HG02642 (cell line): Measurements from ENCODE around the gene ENOX1.
"Not testable (repeated sequence)": the region's sequence is repeated elsewhere in the genome, so short reads cannot be mapped to it uniquely, and the experiment has no call there.

Experiments used
- ATAC-seq: cut with Tn5 transposase; IDR thresholded peaks from one replicate; pipeline ENCODE4 v1.9.1; 2021; ENCODE audit warnings: mild to moderate bottlenecking; ENCODE audit not compliant: unreplicated experiment, poor library complexity

The ENOX1 gene

GRCh38 chr13:43464578-43465264, 322.1 kb downstream of the ENOX1 start:
- ATAC-seq: no peak

GRCh38 chr13:43448605-43449336, 338.0 kb downstream of the ENOX1 start:
- ATAC-seq: no peak

DNA sequence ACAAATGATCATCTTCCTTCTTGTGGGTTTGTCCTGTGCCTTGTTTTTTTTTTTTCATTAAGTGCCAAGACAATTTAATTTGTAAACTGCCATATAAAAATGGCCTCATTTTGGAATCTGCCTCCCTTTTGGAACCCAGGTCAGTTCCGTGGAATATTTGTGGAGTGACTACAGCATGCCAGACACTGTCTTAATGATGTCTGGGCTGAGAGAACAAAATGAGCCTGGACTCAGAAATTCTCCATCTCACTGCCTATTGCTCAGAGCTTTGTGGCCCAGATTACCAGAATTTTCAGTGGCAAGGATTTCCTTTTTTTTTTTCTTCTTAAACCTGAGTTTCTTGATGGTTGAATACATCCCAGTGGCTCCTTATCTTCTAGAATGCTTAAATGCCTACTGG, 340.6 kb downstream of the ENOX1 start:
- ATAC-seq: no peak

DNA sequence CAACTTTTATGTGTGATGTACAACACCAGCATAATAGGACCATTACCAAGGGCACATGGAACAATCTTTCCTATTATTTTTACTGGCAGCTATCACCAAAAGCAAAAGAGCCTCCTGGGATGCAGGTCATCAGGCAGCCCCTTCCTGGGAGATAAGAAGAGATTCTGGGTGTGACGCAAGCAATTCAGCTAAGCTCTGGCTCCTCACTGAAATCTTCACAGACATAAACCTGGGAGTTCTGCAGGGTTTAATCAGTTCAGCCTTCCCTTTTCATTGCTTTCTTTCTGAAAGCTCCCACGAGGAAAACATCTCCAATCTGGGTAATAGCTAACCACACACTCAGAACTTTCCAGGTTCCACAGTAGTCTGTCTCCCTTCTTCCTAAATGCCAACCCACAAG, 341.1 kb downstream of the ENOX1 start:
- ATAC-seq: no peak

DNA sequence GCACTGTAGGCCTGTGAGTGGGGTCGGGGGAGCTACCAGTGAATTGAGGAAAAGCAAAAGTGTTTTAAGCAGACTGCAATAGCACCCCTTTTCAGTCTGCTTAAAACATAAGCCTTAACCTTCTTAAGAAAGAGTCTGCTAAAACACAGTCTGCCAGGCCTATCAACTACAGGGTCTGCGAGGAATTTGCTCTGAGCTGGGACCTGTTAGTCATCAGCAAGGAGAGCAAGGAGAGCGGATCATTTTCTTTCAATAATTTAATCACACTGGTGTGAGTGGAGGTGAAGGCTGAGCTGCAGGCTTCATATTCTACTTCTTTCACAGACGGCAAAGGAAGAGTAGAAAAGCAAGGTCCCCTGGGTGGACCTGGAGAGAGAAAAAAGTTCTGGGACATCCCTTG, 342.7 kb downstream of the ENOX1 start:
- no peak for ATAC-seq

- ATAC-seq: no peak
Measured at GRCh38 chr13:43441899-43442499, 344.8 kb downstream of the ENOX1 start.

DNA sequence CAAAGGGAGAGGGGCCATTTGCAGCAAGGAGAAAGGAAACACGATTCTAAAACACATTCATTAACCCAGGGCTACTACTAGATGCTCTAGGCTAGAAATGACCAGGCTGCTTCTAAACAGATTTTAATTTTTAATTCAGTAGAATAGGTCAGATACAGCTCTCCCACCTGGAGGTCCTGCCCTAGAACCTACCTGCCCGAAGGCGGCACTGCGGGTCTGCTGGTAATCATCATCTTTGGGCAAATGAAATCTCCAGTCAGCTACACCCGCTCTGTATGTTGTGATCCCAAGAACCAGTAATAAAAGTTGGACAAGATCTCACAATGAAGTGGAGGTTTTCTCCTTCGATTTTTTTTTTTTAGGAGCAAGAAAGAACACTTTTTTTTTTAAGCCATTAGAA, 345.3 kb downstream of the ENOX1 start:
- ATAC-seq: no peak

DNA sequence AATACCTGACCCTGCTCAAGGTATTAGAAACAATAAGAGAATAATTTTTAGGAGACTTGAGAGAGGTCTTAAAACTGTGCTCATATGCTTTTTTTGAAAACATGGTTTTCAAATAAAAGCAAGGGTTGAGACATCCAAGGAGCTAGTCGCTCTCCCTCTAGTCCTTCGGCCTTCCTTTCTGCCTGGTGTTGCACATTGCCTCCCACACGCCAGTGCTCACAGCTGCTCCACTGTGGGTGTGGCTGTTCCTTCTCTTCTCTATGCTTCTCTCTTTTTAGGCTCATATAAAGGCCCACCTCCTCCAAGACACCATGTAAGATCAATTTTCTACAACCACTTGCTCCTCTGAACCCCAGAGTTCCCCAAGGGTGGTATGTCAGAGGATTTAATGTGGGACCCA, 352.6 kb downstream of the ENOX1 start:
- ATAC-seq: no peak

DNA sequence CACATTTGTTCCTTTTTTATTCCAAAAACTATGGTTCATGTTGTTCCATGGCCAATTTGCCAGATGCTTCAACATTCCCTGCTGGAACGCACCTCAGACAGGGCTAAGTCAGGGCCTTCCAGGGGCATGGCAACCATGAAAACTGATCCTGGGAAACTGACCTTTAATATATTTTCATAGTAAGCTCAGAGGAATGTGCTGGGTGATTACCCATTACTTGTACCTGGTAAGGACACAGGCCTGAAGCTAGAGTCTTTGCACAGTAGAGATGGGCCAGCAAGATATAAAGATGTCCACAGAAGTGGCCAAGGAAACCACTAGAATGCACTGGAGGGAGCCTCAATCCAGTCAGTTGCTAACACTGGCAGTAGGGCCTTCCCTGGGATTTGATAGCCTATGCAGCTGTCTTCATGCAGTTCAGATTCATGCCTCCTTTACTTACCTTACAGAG, 353.1 kb downstream of the ENOX1 start:
- ATAC-seq: no peak

GRCh38 chr13:43432958-43433357, 353.8 kb downstream of the ENOX1 start:
- ATAC-seq: no peak

DNA sequence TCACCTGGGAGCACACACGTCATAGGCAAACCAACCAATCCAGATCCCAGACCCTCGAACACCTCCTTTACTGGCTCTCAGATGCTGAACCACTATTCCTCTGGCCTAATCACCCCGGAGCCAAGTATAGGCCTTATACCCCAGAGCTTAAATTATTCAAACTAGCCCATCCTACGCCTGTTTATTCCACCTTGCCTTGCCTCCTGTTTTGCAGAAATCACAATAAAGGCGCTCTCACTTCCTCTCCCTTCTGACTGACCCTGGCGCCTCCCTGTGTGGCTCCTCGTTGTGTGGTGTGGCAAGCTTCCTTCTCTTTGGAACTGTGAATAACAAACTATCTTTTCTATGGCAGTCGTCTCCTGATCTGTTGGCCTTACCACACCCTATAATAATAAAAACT, 354.9 kb downstream of the ENOX1 start:
- ATAC-seq: no peak

DNA sequence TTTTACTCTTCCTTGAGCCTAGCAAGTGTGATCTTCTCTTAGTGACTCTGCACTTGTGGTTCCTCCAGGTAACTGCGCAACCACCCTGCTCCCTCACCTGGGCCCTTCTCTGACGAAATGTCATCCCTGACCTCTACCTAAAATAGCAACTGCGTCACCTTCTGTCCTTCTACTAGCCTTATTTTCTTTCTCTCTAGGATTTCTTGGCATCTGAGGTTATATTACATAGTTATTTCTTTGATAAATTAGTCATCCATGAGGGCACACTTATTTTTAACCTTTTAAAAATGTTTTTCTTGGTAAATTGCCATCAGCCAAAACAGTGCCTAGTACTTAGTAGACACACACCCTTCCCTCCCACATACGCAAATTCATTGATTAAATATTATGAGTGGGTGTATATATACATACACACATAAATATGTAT, 355.5 kb downstream of the ENOX1 start:
- no peak for ATAC-seq

- ATAC-seq: no peak
Measured at GRCh38 chr13:43428545-43429296, 358.1 kb downstream of the ENOX1 start.

DNA sequence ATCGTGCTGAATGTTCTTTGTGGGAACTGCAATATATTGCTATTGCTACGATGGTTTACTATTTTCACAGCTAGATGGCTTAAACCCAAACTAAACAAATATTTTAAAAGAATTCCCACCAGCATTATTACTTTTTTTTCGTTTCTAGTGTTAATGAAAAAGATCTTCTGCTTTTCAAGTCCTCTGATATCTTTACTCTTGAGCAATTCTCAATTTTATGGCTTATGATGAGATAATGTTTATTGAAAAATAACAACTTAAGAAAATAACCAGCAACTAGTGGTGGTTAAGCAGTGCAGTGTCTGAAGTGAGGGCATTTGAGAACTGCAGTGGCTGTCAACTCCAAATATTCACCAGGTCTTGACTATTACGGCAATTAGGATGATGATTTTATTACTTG, 360.4 kb downstream of the ENOX1 start:
- no peak for ATAC-seq

DNA sequence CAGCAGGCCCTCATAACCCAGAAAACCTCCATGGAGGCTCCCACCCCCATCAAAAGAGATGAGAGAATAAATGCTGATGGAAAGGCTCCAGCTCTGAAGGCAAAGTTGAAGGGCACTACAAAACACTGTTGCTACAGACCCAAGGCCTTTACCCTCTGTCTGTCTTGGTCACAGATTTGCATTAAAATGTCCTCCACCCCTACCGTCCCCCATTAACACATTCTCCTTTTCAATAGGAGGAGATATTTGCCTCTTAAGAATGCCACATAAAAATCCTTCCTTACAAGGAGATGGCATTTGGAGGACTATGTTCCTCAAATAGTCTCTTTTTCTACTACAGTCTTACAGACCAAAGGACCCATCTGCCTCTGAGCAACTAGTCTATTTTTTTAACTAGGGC, 361.5 kb downstream of the ENOX1 start:
- ATAC-seq: no peak

DNA sequence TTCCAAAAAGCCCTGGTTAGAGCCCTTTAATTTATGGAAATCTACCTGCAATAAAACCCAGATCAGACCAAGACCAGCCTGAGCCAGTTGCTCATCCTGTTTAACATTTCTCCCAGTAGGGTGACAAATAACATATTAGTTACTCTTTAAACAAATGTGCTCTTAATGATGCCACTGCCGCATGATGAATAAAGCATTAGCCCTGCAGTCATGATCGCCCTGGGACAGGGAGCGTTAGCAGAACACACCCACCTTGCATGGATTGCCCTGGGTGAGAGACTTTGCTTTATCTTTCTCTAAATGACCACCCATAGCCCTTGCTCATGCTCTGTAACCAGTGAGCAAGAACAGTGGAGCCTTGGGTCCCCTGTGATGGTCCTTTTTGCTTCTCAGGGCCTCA, 362.4 kb downstream of the ENOX1 start:
- ATAC-seq: no peak

DNA sequence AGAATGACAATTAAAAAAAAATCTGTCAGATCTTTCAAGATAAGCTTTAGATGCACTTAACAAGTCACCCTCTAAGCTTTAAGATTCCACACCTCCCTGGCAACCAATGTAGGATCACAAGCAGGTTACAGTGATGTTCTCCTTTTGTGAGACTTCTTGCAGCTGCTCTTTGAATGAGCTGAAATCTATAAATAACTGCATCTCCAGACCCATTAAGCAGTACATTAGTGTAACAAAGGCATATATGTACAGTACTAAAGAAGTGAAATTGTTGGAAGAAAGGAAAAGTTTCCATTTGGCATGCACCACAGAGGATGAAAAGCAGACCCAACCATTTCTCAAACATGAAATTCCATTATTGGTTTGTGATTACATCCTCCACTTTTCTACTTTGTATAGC, 364.7 kb downstream of the ENOX1 start:
- no peak for ATAC-seq

DNA sequence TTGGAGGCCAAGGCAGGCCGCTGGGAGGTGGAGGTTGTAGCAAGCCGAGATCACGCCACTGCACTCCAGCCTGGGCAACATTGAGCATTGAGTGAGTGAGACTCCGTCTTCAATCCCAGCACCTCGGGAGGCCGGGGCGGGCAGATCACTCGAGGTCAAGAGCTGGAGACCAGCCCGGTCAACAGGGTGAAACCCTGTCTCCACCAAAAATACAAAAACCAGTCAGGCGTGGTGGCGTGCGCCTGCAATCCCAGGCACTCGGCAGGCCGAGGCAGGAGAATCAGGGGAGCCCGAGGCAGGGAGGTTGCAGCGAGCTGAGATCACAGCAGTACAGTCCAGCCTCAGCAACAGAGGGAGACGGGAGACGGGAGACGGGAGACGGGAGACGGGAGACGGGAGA, 369.9 kb downstream of the ENOX1 start:
- not testable (repeated sequence) for ATAC-seq

- ATAC-seq: not testable (repeated sequence)
Measured at GRCh38 chr13:43416408-43416807, 370.4 kb downstream of the ENOX1 start.

DNA sequence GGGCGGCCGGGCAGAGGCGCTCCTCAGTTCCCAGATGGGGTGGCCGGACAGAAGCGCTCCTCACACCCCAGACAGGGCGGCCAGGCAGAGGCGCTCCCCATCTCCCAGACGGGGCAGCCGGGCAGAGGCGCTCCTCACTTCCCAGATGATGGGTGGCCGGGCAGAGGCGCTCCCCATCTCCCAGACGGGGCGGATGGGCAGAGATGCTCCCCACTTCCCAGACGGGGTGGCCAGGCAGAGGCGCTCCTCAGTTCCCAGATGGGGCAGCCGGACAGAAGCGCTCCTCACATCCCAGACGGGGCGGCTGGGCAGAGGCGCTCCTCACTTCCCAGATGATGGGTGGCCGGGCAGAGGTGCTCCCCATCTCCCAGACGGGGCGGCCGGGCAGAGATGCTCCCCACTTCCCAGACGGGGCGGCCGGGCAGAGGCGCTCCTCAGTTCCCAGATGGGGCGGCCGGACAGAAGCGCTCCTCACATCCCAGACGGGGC, 370.8 kb downstream of the ENOX1 start:
- ATAC-seq: not testable (repeated sequence)

DNA sequence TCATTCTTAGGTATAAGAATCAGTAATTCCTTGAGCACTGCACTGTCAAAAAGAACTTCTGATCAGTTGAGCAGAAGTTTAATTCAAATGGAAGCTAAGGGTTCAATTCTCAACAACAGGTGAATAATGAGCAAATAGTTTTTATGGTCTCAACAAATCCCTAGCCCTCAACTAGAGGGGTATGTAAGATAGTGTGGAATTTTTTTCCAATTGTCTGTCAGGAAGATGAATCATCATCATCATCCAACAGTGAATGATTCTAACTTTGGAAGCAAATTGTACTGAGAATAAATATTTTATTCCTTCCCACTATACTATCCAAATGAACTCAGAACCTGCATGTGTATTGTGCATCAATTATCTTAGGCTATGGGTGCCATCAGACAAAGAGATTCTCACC, 372.7 kb downstream of the ENOX1 start:
- ATAC-seq: no peak
